ENCODE measurements around the gene ECHS1.

ECHS1 gene

GRCh38 chr10:133394064-133394663, 21.0 kb upstream of the ECHS1 start, which contains the start of gene MTG1 (continued):
- TF ChIP-seq ZNF704 (tag by site-specific recombination; IDR thresholded peaks at IDR 0.05) (no peak), ZNF791 (tag by site-specific recombination; IDR thresholded peaks at IDR 0.05) (no peak), ZNF157 (tag by site-specific recombination; IDR thresholded peaks at IDR 0.05) (no peak), ZSCAN16 (tag by site-specific recombination; IDR thresholded peaks at IDR 0.05) (peak; percentile 71; the same call in 1 of the 2 replicates), GLI2 (tag by site-specific recombination; IDR thresholded peaks at IDR 0.05; ENCODE audit: borderline replicate concordance, low read depth) (no peak), YY2 (tag by site-specific recombination; IDR thresholded peaks at IDR 0.05) (peak; percentile 91), ZNF16 (tag by site-specific recombination; IDR thresholded peaks at IDR 0.05; ENCODE audit: low read depth) (no peak), ZNF776 (tag by site-specific recombination; IDR thresholded peaks at IDR 0.05; ENCODE audit: borderline replicate concordance) (no peak), KLF8 (tag by site-specific recombination; IDR thresholded peaks at IDR 0.05) (peak; percentile 63; the same call in 1 of the 2 replicates), ZSCAN23 (tag by site-specific recombination; IDR thresholded peaks at IDR 0.05) (no peak), ZNF175 (tag by site-specific recombination; IDR thresholded peaks at IDR 0.05) (no peak), KLF10 (tag by site-specific recombination; IDR thresholded peaks at IDR 0.05) (peak; percentile 45; the same call in 1 of the 2 replicates), ZSCAN30 (tag by site-specific recombination; IDR thresholded peaks at IDR 0.05) (peak; percentile 84), ZBTB17 (tag by site-specific recombination; IDR thresholded peaks at IDR 0.05) (peak; percentile 61), PRDM1 (tag by site-specific recombination; IDR thresholded peaks at IDR 0.05) (no peak), PATZ1 (tag by site-specific recombination; IDR thresholded peaks at IDR 0.05) (peak; percentile 77), ZNF585B (tag by site-specific recombination; IDR thresholded peaks at IDR 0.05) (no peak), HIC1 (tag by site-specific recombination; IDR thresholded peaks at IDR 0.05) (peak; percentile 81), ZNF366 (tag by site-specific recombination; conservative IDR thresholded peaks at IDR 0.05) (0 out of 2 replicates have a peak, but pooled peaks have one; percentile 25), ZNF133 (tag by site-specific recombination; IDR thresholded peaks at IDR 0.05) (no peak), ZNF2 (tag by site-specific recombination; IDR thresholded peaks at IDR 0.05) (peak; percentile 89), SP2 (tag by site-specific recombination; IDR thresholded peaks at IDR 0.05) (peak; percentile 86), ZFHX2 (tag by site-specific recombination; conservative IDR thresholded peaks at IDR 0.05) (peak; percentile 62; the same call in 1 of the 2 replicates), ZNF560 (tag by site-specific recombination; IDR thresholded peaks at IDR 0.05; ENCODE audit: borderline replicate concordance) (no peak), ZNF211 (tag by site-specific recombination; IDR thresholded peaks at IDR 0.05; ENCODE audit: low read depth) (no peak), ZNF350 (tag by site-specific recombination; IDR thresholded peaks at IDR 0.05) (no peak), ZNF214 (tag by site-specific recombination; IDR thresholded peaks at IDR 0.05; ENCODE audit: borderline replicate concordance) (no peak)
- TF ChIP-seq, protein P1, sequence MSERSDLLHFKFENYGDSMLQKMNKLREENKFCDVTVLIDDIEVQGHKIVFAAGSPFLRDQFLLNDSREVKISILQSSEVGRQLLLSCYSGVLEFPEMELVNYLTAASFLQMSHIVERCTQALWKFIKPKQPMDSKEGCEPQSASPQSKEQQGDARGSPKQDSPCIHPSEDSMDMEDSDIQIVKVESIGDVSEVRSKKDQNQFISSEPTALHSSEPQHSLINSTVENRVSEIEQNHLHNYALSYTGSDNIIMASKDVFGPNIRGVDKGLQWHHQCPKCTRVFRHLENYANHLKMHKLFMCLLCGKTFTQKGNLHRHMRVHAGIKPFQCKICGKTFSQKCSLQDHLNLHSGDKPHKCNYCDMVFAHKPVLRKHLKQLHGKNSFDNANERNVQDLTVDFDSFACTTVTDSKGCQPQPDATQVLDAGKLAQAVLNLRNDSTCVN (tag by site-specific recombination; optimal IDR thresholded peaks at IDR 0.05): peak; percentile 99
- TF ChIP-seq, protein P2, sequence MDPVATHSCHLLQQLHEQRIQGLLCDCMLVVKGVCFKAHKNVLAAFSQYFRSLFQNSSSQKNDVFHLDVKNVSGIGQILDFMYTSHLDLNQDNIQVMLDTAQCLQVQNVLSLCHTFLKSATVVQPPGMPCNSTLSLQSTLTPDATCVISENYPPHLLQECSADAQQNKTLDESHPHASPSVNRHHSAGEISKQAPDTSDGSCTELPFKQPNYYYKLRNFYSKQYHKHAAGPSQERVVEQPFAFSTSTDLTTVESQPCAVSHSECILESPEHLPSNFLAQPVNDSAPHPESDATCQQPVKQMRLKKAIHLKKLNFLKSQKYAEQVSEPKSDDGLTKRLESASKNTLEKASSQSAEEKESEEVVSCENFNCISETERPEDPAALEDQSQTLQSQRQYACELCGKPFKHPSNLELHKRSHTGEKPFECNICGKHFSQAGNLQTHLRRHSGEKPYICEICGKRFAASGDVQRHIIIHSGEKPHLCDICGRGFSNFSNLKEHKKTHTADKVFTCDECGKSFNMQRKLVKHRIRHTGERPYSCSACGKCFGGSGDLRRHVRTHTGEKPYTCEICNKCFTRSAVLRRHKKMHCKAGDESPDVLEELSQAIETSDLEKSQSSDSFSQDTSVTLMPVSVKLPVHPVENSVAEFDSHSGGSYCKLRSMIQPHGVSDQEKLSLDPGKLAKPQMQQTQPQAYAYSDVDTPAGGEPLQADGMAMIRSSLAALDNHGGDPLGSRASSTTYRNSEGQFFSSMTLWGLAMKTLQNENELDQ (tag by site-specific recombination; IDR thresholded peaks at IDR 0.05; ENCODE audit: low read depth): no peak
- TF ChIP-seq, protein P3, sequence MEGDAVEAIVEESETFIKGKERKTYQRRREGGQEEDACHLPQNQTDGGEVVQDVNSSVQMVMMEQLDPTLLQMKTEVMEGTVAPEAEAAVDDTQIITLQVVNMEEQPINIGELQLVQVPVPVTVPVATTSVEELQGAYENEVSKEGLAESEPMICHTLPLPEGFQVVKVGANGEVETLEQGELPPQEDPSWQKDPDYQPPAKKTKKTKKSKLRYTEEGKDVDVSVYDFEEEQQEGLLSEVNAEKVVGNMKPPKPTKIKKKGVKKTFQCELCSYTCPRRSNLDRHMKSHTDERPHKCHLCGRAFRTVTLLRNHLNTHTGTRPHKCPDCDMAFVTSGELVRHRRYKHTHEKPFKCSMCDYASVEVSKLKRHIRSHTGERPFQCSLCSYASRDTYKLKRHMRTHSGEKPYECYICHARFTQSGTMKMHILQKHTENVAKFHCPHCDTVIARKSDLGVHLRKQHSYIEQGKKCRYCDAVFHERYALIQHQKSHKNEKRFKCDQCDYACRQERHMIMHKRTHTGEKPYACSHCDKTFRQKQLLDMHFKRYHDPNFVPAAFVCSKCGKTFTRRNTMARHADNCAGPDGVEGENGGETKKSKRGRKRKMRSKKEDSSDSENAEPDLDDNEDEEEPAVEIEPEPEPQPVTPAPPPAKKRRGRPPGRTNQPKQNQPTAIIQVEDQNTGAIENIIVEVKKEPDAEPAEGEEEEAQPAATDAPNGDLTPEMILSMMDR (tag by site-specific recombination; IDR thresholded peaks at IDR 0.05): peak; percentile 97
